ENCODE results near the gene CDH1. TPM values are rescaled to one million over a fixed set of nuclear protein-coding genes. Genes with fewer than 3 reads are reported as not detected.

The CDH1 gene
- total RNA-seq, 4 donors from 2014 or later: 156 to 243 (median 188) TPM

DNA sequence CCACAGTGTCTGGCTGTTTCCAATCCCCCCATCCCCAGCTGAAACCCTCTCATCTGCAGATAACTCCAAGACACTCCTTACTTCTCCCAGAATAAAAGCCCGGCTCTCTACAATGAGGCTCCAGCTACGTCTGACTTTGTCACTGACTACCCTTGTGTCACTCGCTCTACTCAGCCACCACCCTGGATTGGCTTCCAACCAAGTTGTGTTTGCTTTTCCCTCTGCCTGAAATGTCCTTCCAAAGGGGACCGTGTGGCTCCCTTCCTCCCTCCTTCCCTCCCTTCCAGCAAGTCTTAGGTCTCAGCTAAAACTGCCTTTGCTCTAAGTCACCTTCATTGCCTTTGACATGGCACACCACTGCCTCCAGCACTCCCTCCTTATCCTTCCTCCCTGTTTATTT, 42.8 kb downstream of the CDH1 start:
- no peak for DNase-seq (ENCODE audit: low spot score in 2 of 2)
- intact Hi-C loops (cut with DNase I; ENCODE audit: low total_unique reads): no loop called here
- TF ChIP-seq, protein P1, sequence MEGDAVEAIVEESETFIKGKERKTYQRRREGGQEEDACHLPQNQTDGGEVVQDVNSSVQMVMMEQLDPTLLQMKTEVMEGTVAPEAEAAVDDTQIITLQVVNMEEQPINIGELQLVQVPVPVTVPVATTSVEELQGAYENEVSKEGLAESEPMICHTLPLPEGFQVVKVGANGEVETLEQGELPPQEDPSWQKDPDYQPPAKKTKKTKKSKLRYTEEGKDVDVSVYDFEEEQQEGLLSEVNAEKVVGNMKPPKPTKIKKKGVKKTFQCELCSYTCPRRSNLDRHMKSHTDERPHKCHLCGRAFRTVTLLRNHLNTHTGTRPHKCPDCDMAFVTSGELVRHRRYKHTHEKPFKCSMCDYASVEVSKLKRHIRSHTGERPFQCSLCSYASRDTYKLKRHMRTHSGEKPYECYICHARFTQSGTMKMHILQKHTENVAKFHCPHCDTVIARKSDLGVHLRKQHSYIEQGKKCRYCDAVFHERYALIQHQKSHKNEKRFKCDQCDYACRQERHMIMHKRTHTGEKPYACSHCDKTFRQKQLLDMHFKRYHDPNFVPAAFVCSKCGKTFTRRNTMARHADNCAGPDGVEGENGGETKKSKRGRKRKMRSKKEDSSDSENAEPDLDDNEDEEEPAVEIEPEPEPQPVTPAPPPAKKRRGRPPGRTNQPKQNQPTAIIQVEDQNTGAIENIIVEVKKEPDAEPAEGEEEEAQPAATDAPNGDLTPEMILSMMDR (IDR thresholded peaks at IDR 0.05): no peak
- no peak for TF ChIP-seq POLR2A (IDR thresholded peaks at IDR 0.05)
- no peak overlapping the region for H3K4me3 ChIP-seq (ENCODE audit: low read depth, poor library complexity, severe bottlenecking)
- 56 to 61% methylated on average over 4 of the region's 4 CpGs for WGBS, 2 donors

DNA sequence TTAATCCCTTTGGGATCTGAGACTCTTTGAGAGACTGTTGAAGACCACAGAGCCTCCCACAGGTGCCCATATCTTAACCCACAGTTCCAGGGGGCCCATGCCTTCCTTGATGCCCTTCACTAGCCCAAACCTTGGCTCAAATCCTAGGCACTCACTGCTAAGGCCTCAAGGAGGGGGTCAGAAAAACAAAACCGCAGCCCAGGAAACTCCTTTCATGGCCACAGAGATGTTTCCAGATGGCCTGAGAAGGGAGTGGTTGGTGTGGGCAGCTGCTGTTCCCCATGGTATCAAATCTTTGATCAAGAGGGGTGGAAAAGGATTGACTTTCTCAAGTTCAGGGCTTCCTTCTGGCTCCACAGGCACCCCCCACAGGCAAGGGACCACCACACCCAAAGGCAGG, 44.7 kb downstream of the CDH1 start:
- no peak for TF ChIP-seq POLR2A (IDR thresholded peaks at IDR 0.05)
- TF ChIP-seq, protein P1 (IDR thresholded peaks at IDR 0.05): no peak

GRCh38 chr16:68782198-68783174, 45.4 kb downstream of the CDH1 start:
- intact Hi-C loops (cut with DNase I; ENCODE audit: low total_unique reads): no loop called here
- H3K4me3 ChIP-seq (ENCODE audit: low read depth, poor library complexity, severe bottlenecking): no peak overlapping the region
- WGBS, 2 donors: 85% methylated on average over 14 of the region's 16 CpGs
- DNase-seq (ENCODE audit: low spot score in 2 of 2): no peak
- TF ChIP-seq, protein P1 (IDR thresholded peaks at IDR 0.05): no peak
- no peak for TF ChIP-seq POLR2A (IDR thresholded peaks at IDR 0.05)

More for the DNA sequence above, 44.7 kb downstream of the CDH1 start:
- no peak for DNase-seq (ENCODE audit: low spot score in 2 of 2)
- no peak overlapping the region for H3K4me3 ChIP-seq (ENCODE audit: low read depth, poor library complexity, severe bottlenecking)
- intact Hi-C loops (cut with DNase I; ENCODE audit: low total_unique reads): no loop called here
- WGBS, 2 donors: 80 to 88% methylated on average over 1 of the region's 1 CpG

- 88 to 89% methylated on average over 5 of the region's 5 CpGs for WGBS, 2 donors
Observed at GRCh38 chr16:68784226-68784625, 47.1 kb downstream of the CDH1 start.

GRCh38 chr16:68784721-68785120, 47.6 kb downstream of the CDH1 start:
- WGBS, 2 donors: 87 to 94% methylated on average over 2 of the region's 2 CpGs
- intact Hi-C loops (cut with DNase I; ENCODE audit: low total_unique reads): loop anchor here (5.0 kb wide), 1 partner anchor 307 kb away; no protein-coding TSS in a partner anchor

More at GRCh38 chr16:68784226-68784625, 47.1 kb downstream of the CDH1 start:
- TF ChIP-seq POLR2A (IDR thresholded peaks at IDR 0.05): no peak
- TF ChIP-seq, protein P1 (IDR thresholded peaks at IDR 0.05): no peak
- H3K4me3 ChIP-seq (ENCODE audit: low read depth, poor library complexity, severe bottlenecking): no peak overlapping the region
- intact Hi-C loops (cut with DNase I; ENCODE audit: low total_unique reads): no loop called here
- no peak for DNase-seq (ENCODE audit: low spot score in 2 of 2)

More at GRCh38 chr16:68784721-68785120, 47.6 kb downstream of the CDH1 start:
- H3K4me3 ChIP-seq (ENCODE audit: low read depth, poor library complexity, severe bottlenecking): no peak overlapping the region
- TF ChIP-seq POLR2A (IDR thresholded peaks at IDR 0.05): no peak
- TF ChIP-seq, protein P1 (IDR thresholded peaks at IDR 0.05): no peak
- no peak for DNase-seq (ENCODE audit: low spot score in 2 of 2)
